HG02973 (cell line): ENCODE data around the gene TMTC1.
"Not testable (repeated sequence)": the region's sequence is repeated elsewhere in the genome, so short reads cannot be mapped to it uniquely, and the experiment has no call there.

Experiments
- ATAC-seq: cut with Tn5 transposase; IDR thresholded peaks from one replicate; pipeline ENCODE4 v1.9.1; 2021; ENCODE audit warnings: moderate library complexity; ENCODE audit not compliant: unreplicated experiment

TMTC1 gene

GRCh38 chr12:29673346-29673745 lies 110.4 kb downstream of the TMTC1 start:
- no peak for ATAC-seq

GRCh38 chr12:29672580-29672979 lies 111.2 kb downstream of the TMTC1 start:
- ATAC-seq, result no peak

GRCh38 chr12:29671742-29672141 lies 112.0 kb downstream of the TMTC1 start:
- ATAC-seq, result no peak

- no peak for ATAC-seq
These were observed 116.7 kb downstream of the TMTC1 start for GRCh38 chr12:29667011-29667410.

- no peak for ATAC-seq
These were observed 118.6 kb downstream of the TMTC1 start for GRCh38 chr12:29665107-29665506.

- ATAC-seq, result no peak
These were observed 120.9 kb downstream of the TMTC1 start for GRCh38 chr12:29662734-29663323.

- no peak for ATAC-seq
These were observed 122.9 kb downstream of the TMTC1 start for GRCh38 chr12:29660847-29661246.

GRCh38 chr12:29656762-29657538 lies 126.8 kb downstream of the TMTC1 start:
- no peak for ATAC-seq

GRCh38 chr12:29655861-29656260 lies 127.9 kb downstream of the TMTC1 start:
- no peak for ATAC-seq

GRCh38 chr12:29653286-29653685 lies 130.5 kb downstream of the TMTC1 start:
- ATAC-seq, result no peak

GRCh38 chr12:29650371-29650770 lies 133.4 kb downstream of the TMTC1 start:
- no peak for ATAC-seq

GRCh38 chr12:29649722-29650121 lies 134.0 kb downstream of the TMTC1 start:
- ATAC-seq, result no peak

- ATAC-seq, result no peak
These were observed 139.1 kb downstream of the TMTC1 start for GRCh38 chr12:29644536-29645162.

- no peak for ATAC-seq
These were observed 143.0 kb downstream of the TMTC1 start for GRCh38 chr12:29640589-29641345.

GRCh38 chr12:29639893-29640495 lies 143.7 kb downstream of the TMTC1 start:
- ATAC-seq, result no peak

- no peak for ATAC-seq
These were observed 145.2 kb downstream of the TMTC1 start for GRCh38 chr12:29638528-29638927.

- ATAC-seq, result no peak
These were observed 149.7 kb downstream of the TMTC1 start for GRCh38 chr12:29634057-29634456.

GRCh38 chr12:29630164-29630563 lies 153.6 kb downstream of the TMTC1 start:
- not testable (repeated sequence) for ATAC-seq

GRCh38 chr12:29627221-29627620 lies 156.5 kb downstream of the TMTC1 start:
- no peak for ATAC-seq

- ATAC-seq, result no peak
These were observed 158.3 kb downstream of the TMTC1 start for GRCh38 chr12:29625359-29625953.

- no peak for ATAC-seq
These were observed 161.5 kb downstream of the TMTC1 start for GRCh38 chr12:29622251-29622650.
